NB4 (cell line): ENCODE measurements around the gene FAM171A1.
"Not testable (repeated sequence)": the region's sequence is repeated elsewhere in the genome, so short reads cannot be mapped to it uniquely, and the experiment has no call there.

Experiments used
- DNase-seq: peaks from one replicate; pipeline ENCODE4 v3.0.0; 2010; ENCODE audit warnings: low read depth
- H3K4me3 ChIP-seq: one replicate; pipeline ENCODE4 v1.5.1; 2011; ENCODE audit warnings: mild to moderate bottlenecking, low read depth, low read length, moderate library complexity
- CTCF ChIP-seq: IDR thresholded peaks from one replicate; pipeline ENCODE4 v1.5.1; 2012; ENCODE audit warnings: low read depth, low read length
- MAX ChIP-seq: IDR thresholded peaks from 2 replicates; pipeline ENCODE4 v1.6.1; 2011; ENCODE audit warnings: low read depth, low read length
- MYC ChIP-seq: IDR thresholded peaks from 2 replicates; pipeline ENCODE4 v1.6.1; 2011; ENCODE audit warnings: low read depth, low read length
- POLR2A ChIP-seq: IDR thresholded peaks from 2 replicates; pipeline ENCODE4 v1.6.1; 2011; ENCODE audit warnings: mild to moderate bottlenecking; ENCODE audit not compliant: insufficient read length; ENCODE audit errors: extremely low read depth

Gene FAM171A1

GRCh38 chr10:15345450-15345849 lies 25.6 kb downstream of the FAM171A1 start:
- DNase-seq = no peak
- no peak for TF ChIP-seq CTCF
- TF ChIP-seq MYC = no peak
- TF ChIP-seq MAX = no peak
- TF ChIP-seq POLR2A = no peak
- H3K4me3 ChIP-seq = no peak overlapping the region

GRCh38 chr10:15344876-15345285 lies 26.2 kb downstream of the FAM171A1 start:
- DNase-seq = peak; percentile 65
- TF ChIP-seq MYC (no peak), CTCF (no peak), MAX (no peak), POLR2A (no peak)
- H3K4me3 ChIP-seq = no peak overlapping the region

- no peak overlapping the region for H3K4me3 ChIP-seq
- DNase-seq = no peak
- TF ChIP-seq CTCF (no peak), MYC (no peak), POLR2A (no peak), MAX (no peak)
These were observed 26.7 kb downstream of the FAM171A1 start for GRCh38 chr10:15344256-15344875.

- TF ChIP-seq CTCF = no peak
- no peak overlapping the region for H3K4me3 ChIP-seq
- no peak for DNase-seq
These were observed 28.1 kb downstream of the FAM171A1 start for GRCh38 chr10:15342970-15343369.

- no peak for DNase-seq
- TF ChIP-seq MYC (no peak), MAX (no peak), POLR2A (no peak), CTCF (no peak)
- no peak overlapping the region for H3K4me3 ChIP-seq
These were observed 29.5 kb downstream of the FAM171A1 start for GRCh38 chr10:15341502-15342128.

GRCh38 chr10:15339892-15340291 lies 31.2 kb downstream of the FAM171A1 start:
- TF ChIP-seq CTCF = no peak
- TF ChIP-seq MYC = no peak
- no peak for TF ChIP-seq POLR2A
- TF ChIP-seq MAX = no peak
- DNase-seq = no peak
- no peak overlapping the region for H3K4me3 ChIP-seq

GRCh38 chr10:15337441-15337923 lies 33.6 kb downstream of the FAM171A1 start:
- not testable (repeated sequence) for DNase-seq, H3K4me3 ChIP-seq
